Tibial artery (tissue), 4 donors: ENCODE data around the gene KLHL25.

Experiments used
- DNase-seq, 2 donors: peaks; one replicate each; pipeline ENCODE4 v3.0.0-alpha.2; 2019
- H3K27ac ChIP-seq, 2 donors: fragments of 200-600 bp; sonication (generic) in 1 of 2; 1 replicate in 1 of 2; 2 replicates in 1 of 2; pipeline ENCODE4 v1.5.1; 2018 to 2019; ENCODE audit warnings: mild to moderate bottlenecking in 1 of 2
- H3K27me3 ChIP-seq, 2 donors: fragments of 200-600 bp; sonication (generic) in 1 of 2; one replicate each; pipeline versions ENCODE4 v1.5.1 to v1.6.0; 2016 to 2019
- H3K36me3 ChIP-seq, 3 donors: fragments of 200-600 bp; sonication (generic) in 2 of 3; one replicate each; pipeline ENCODE4 v1.5.1; 2016 to 2019; ENCODE audit warnings: mild to moderate bottlenecking in 2 of 3
- H3K4me1 ChIP-seq, 4 donors: fragments of 200-600 bp; sonication (generic) in 2 of 4; 1 replicate in 3 of 4; 2 replicates in 1 of 4; pipeline ENCODE4 v1.5.1; 2016 to 2019
- H3K4me3 ChIP-seq, 2 donors: fragments of 200-600 bp; sonication (generic) in 1 of 2; 1 replicate in 1 of 2; 2 replicates in 1 of 2; pipeline ENCODE4 v1.5.1; 2018 to 2019; ENCODE audit warnings: mild to moderate bottlenecking in 2 of 2
- H3K9me3 ChIP-seq, 3 donors: fragments of 200-600 bp; sonication (generic) in 1 of 3; one replicate each; pipeline ENCODE4 v1.5.1; 2016 to 2019
- CTCF ChIP-seq, 2 experiments: fragments of 200-600 bp in 1 of 2; fragments of 450-650 bp in 1 of 2; IDR thresholded peaks; one replicate each; pipeline ENCODE4 v1.5.1; 2017 to 2019; ENCODE audit warnings: antibody characterized with exemption in 2 of 2, mild to moderate bottlenecking in 1 of 2, moderate library complexity in 1 of 2
- intact Hi-C: fragments of 100-400 bp; cut with DNase I; formaldehyde crosslinking; loops from one replicate; pipeline ENCODE4 v1.15.0; 2023; ENCODE audit warnings: low total_unique reads

The KLHL25 gene

GRCh38 chr15:85828874-85829273, 34.1 kb upstream of the KLHL25 start:
- Histone ChIP-seq H3K9me3 (no peaks in the 10 kb centered on the region), H3K4me3 (no peak overlapping the region), H3K27me3 (no peaks in the 10 kb centered on the region), H3K4me1 (no peaks in the 10 kb centered on the region), H3K27ac (no peak overlapping the region), H3K36me3 (no peaks in the 10 kb centered on the region)
- intact Hi-C loops = no loop called here
- no peak for TF ChIP-seq CTCF (IDR thresholded peaks at IDR 0.05)
- no peak for DNase-seq

GRCh38 chr15:85828126-85828525, 33.4 kb upstream of the KLHL25 start:
- H3K9me3 ChIP-seq = no peaks in the 10 kb centered on the region
- H3K4me1 ChIP-seq = no peaks in the 10 kb centered on the region
- no peak overlapping the region for H3K4me3 ChIP-seq
- H3K36me3 ChIP-seq = no peaks in the 10 kb centered on the region
- no peak for TF ChIP-seq CTCF (IDR thresholded peaks at IDR 0.05)
- intact Hi-C loops = no loop called here
- no peak overlapping the region for H3K27ac ChIP-seq
- no peak for DNase-seq
- H3K27me3 ChIP-seq = no peaks in the 10 kb centered on the region

- intact Hi-C loops = no loop called here
- DNase-seq = no peak
- H3K27ac ChIP-seq = no peak overlapping the region
Measured at GRCh38 chr15:85826756-85827515, 32.2 kb upstream of the KLHL25 start.

GRCh38 chr15:85825719-85826118, 31.0 kb upstream of the KLHL25 start:
- H3K27ac ChIP-seq = no peak overlapping the region
- no peak for DNase-seq

More at GRCh38 chr15:85826756-85827515, 32.2 kb upstream of the KLHL25 start:
- TF ChIP-seq CTCF (IDR thresholded peaks at IDR 0.05) = no peak
- Histone ChIP-seq H3K4me3 (no peak overlapping the region), H3K27me3 (no peaks in the 10 kb centered on the region), H3K9me3 (no peaks in the 10 kb centered on the region), H3K36me3 (no peaks in the 10 kb centered on the region), H3K4me1 (no peaks in the 10 kb centered on the region)

GRCh38 chr15:85825118-85825517, 30.4 kb upstream of the KLHL25 start:
- Histone ChIP-seq H3K4me1 (no peaks in the 10 kb centered on the region), H3K36me3 (no peaks in the 10 kb centered on the region), H3K9me3 (no peaks in the 10 kb centered on the region), H3K27ac (no peak overlapping the region), H3K4me3 (no peak overlapping the region), H3K27me3 (no peaks in the 10 kb centered on the region)
- intact Hi-C loops = no loop called here
- DNase-seq = no peak
- TF ChIP-seq CTCF (IDR thresholded peaks at IDR 0.05) = no peak

More at GRCh38 chr15:85825719-85826118, 31.0 kb upstream of the KLHL25 start:
- Histone ChIP-seq H3K36me3 (no peaks in the 10 kb centered on the region), H3K4me1 (no peaks in the 10 kb centered on the region), H3K27me3 (no peaks in the 10 kb centered on the region), H3K9me3 (no peaks in the 10 kb centered on the region), H3K4me3 (no peak overlapping the region)
- intact Hi-C loops = no loop called here
- TF ChIP-seq CTCF (IDR thresholded peaks at IDR 0.05) = no peak
